Measurements from ENCODE around the gene RHOT2. TPM values are rescaled to one million over a fixed set of nuclear protein-coding genes. Genes with fewer than 3 reads are reported as not detected.
A peak's percentile ranks its signal among the peaks of the same experiment; 100 is the strongest.

The RHOT2 gene
- total RNA-seq, 4 donors from 2014 or later = 36.1 to 86.7 (median 58.7) TPM

GRCh38 chr16:676913-677312 is 9.0 kb downstream of the RHOT2 start:
- 49 to 57% methylated on average over 21 to 22 of the region's 23 CpGs for WGBS, 2 donors
- DNase-seq (ENCODE audit: low spot score in 2 of 2) = peak; percentile 76 to 93
- intact Hi-C loops (cut with DNase I; ENCODE audit: low total_unique reads) = no loop called here
- H3K4me3 ChIP-seq (ENCODE audit: low read depth, poor library complexity, severe bottlenecking) = no peak overlapping the region
- TF ChIP-seq POLR2A (IDR thresholded peaks at IDR 0.05) = no peak
- TF ChIP-seq CTCF (IDR thresholded peaks at IDR 0.05) = no peak

GRCh38 chr16:677316-678190 is 9.6 kb downstream of the RHOT2 start:
- no peak for DNase-seq (ENCODE audit: low spot score in 2 of 2)
- intact Hi-C loops (cut with DNase I; ENCODE audit: low total_unique reads) = no loop called here
- TF ChIP-seq POLR2A (IDR thresholded peaks at IDR 0.05) (no peak), CTCF (IDR thresholded peaks at IDR 0.05) (no peak)
- H3K4me3 ChIP-seq (ENCODE audit: low read depth, poor library complexity, severe bottlenecking) = no peak overlapping the region
- WGBS, 2 donors = 32 to 38% methylated on average over 19 to 48 of the region's 57 CpGs

GRCh38 chr16:678209-678857 is 10.4 kb downstream of the RHOT2 start:
- WGBS, 2 donors = 62 to 73% methylated on average over 10 to 20 of the region's 21 CpGs
- H3K4me3 ChIP-seq (ENCODE audit: low read depth, poor library complexity, severe bottlenecking) = no peak overlapping the region
- TF ChIP-seq CTCF (IDR thresholded peaks at IDR 0.05) = no peak
- TF ChIP-seq POLR2A (IDR thresholded peaks at IDR 0.05) = no peak
- no peak for DNase-seq (ENCODE audit: low spot score in 2 of 2)
- intact Hi-C loops (cut with DNase I; ENCODE audit: low total_unique reads) = no loop called here

- DNase-seq (ENCODE audit: low spot score in 2 of 2) = peak; percentile 62 to 94
Observed at GRCh38 chr16:678858-679813, 11.2 kb downstream of the RHOT2 start.

More at GRCh38 chr16:678858-679813, 11.2 kb downstream of the RHOT2 start:
- 7 to 30% methylated on average over 21 to 28 of the region's 52 CpGs for WGBS, 2 donors
- intact Hi-C loops (cut with DNase I; ENCODE audit: low total_unique reads) = no loop called here
- H3K4me3 ChIP-seq (ENCODE audit: low read depth, poor library complexity, severe bottlenecking) = peak overlapping the region; percentile 2
- no peak for TF ChIP-seq CTCF (IDR thresholded peaks at IDR 0.05)
- no peak for TF ChIP-seq POLR2A (IDR thresholded peaks at IDR 0.05)

Measured in lower leg skin (tissue), 4 donors.